ENCODE data around the gene SLC6A17.

Gene SLC6A17

GRCh38 chr1:110245876-110246620 is 95.8 kb downstream of the SLC6A17 start:
- DNase-seq, result no peak
- no peak for TF ChIP-seq CTCF (IDR thresholded peaks at IDR 0.05)

GRCh38 chr1:110248746-110249145 is 98.5 kb downstream of the SLC6A17 start:
- TF ChIP-seq CTCF (IDR thresholded peaks at IDR 0.05), result no peak
- Mint-ChIP-seq H3K9me3 (no peaks in the 10 kb centered on the region), H3K27ac (no peak overlapping the region), H3K4me1 (peaks cover 11% of the 10 kb centered on the region), H3K36me3 (ENCODE audit: low read depth) (no peaks in the 10 kb centered on the region), H3K27me3 (ENCODE audit: low read depth, poor library complexity) (peaks cover 32% of the 10 kb centered on the region), H3K4me3 (no peak overlapping the region)
- DNase-seq, result no peak

More at GRCh38 chr1:110245876-110246620, 95.8 kb downstream of the SLC6A17 start:
- Mint-ChIP-seq H3K4me1 (peaks cover 23% of the 10 kb centered on the region), H3K9me3 (no peaks in the 10 kb centered on the region), H3K27me3 (ENCODE audit: low read depth, poor library complexity) (peaks cover 39% of the 10 kb centered on the region), H3K4me3 (no peak overlapping the region), H3K27ac (peak overlapping the region; percentile 62), H3K36me3 (ENCODE audit: low read depth) (no peaks in the 10 kb centered on the region)

- no peak for TF ChIP-seq CTCF (IDR thresholded peaks at IDR 0.05)
- H3K27me3 Mint-ChIP-seq (ENCODE audit: low read depth, poor library complexity), result peaks cover 37% of the 10 kb centered on the region
- no peaks in the 10 kb centered on the region for H3K36me3 Mint-ChIP-seq (ENCODE audit: low read depth)
- no peak overlapping the region for H3K4me3 Mint-ChIP-seq
- peaks cover 9% of the 10 kb centered on the region for H3K4me1 Mint-ChIP-seq
- no peak for DNase-seq
- H3K9me3 Mint-ChIP-seq, result no peaks in the 10 kb centered on the region
- no peak overlapping the region for H3K27ac Mint-ChIP-seq
These were observed 99.0 kb downstream of the SLC6A17 start for GRCh38 chr1:110249256-110249655.

- no peak for DNase-seq
- H3K27me3 Mint-ChIP-seq (ENCODE audit: low read depth, poor library complexity), result peaks cover 34% of the 10 kb centered on the region
- no peak for TF ChIP-seq CTCF (IDR thresholded peaks at IDR 0.05)
- peaks cover 9% of the 10 kb centered on the region for H3K4me1 Mint-ChIP-seq
- H3K27ac Mint-ChIP-seq, result no peak overlapping the region
- H3K4me3 Mint-ChIP-seq, result no peak overlapping the region
- H3K9me3 Mint-ChIP-seq, result no peaks in the 10 kb centered on the region
- no peaks in the 10 kb centered on the region for H3K36me3 Mint-ChIP-seq (ENCODE audit: low read depth)
These were observed 99.7 kb downstream of the SLC6A17 start for GRCh38 chr1:110250008-110250407.

GRCh38 chr1:110250749-110251148 is 100.5 kb downstream of the SLC6A17 start:
- H3K4me3 Mint-ChIP-seq, result no peak overlapping the region
- no peaks in the 10 kb centered on the region for H3K36me3 Mint-ChIP-seq (ENCODE audit: low read depth)
- H3K27me3 Mint-ChIP-seq (ENCODE audit: low read depth, poor library complexity), result peaks cover 33% of the 10 kb centered on the region
- DNase-seq, result no peak
- no peak overlapping the region for H3K27ac Mint-ChIP-seq
- no peak for TF ChIP-seq CTCF (IDR thresholded peaks at IDR 0.05)
- peaks cover 9% of the 10 kb centered on the region for H3K4me1 Mint-ChIP-seq
- H3K9me3 Mint-ChIP-seq, result no peaks in the 10 kb centered on the region
